Astrocyte of the spinal cord (primary cell): ENCODE data around the gene TTC32.

Experiments used
- DNase-seq: peaks from one replicate; pipeline ENCODE4 v3.0.0; 2011; ENCODE audit warnings: low read depth, low spot score
- H3K4me3 ChIP-seq: 2 replicates; pipeline ENCODE4 v1.5.1; 2011; ENCODE audit warnings: low read depth, mild to moderate bottlenecking, low read length, moderate library complexity
- in situ Hi-C: cut with HindIII; loops from 2 replicates; pipeline ENCODE4 v1.10.0; 2017; ENCODE audit warnings: low sequenced_read_pairs
- TF ChIP-seq, protein P1 (sequence below): IDR thresholded peaks from 2 replicates; pipeline ENCODE4 v1.5.1; 2012; ENCODE audit warnings: low read depth, mild to moderate bottlenecking, low read length, inconsistent platforms

TTC32 gene

DNA sequence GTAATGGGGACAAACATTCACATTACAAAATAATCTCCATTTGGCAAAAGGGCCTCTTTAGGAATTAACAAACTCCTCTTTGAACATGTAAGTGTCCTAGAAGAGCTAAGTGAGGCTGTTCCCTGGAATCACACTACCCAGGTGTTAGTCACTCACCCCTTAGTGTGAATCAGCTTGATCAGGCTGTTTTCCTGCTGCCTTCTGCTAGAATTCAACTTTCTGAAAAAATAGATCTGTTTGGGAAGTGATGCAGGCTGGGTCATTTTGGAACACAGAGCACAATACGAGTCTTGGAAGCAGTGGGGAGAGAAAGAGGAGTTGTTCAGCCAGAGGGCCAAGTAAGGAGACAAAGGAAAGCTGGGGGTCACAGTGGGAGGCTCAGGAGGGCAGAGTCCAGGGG lies 40.0 kb downstream of the TTC32 start:
- peak; percentile 25 for DNase-seq
- TF ChIP-seq, protein P1, sequence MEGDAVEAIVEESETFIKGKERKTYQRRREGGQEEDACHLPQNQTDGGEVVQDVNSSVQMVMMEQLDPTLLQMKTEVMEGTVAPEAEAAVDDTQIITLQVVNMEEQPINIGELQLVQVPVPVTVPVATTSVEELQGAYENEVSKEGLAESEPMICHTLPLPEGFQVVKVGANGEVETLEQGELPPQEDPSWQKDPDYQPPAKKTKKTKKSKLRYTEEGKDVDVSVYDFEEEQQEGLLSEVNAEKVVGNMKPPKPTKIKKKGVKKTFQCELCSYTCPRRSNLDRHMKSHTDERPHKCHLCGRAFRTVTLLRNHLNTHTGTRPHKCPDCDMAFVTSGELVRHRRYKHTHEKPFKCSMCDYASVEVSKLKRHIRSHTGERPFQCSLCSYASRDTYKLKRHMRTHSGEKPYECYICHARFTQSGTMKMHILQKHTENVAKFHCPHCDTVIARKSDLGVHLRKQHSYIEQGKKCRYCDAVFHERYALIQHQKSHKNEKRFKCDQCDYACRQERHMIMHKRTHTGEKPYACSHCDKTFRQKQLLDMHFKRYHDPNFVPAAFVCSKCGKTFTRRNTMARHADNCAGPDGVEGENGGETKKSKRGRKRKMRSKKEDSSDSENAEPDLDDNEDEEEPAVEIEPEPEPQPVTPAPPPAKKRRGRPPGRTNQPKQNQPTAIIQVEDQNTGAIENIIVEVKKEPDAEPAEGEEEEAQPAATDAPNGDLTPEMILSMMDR: no peak
- in situ Hi-C loops: no loop called here
- H3K4me3 ChIP-seq: no peak overlapping the region

DNA sequence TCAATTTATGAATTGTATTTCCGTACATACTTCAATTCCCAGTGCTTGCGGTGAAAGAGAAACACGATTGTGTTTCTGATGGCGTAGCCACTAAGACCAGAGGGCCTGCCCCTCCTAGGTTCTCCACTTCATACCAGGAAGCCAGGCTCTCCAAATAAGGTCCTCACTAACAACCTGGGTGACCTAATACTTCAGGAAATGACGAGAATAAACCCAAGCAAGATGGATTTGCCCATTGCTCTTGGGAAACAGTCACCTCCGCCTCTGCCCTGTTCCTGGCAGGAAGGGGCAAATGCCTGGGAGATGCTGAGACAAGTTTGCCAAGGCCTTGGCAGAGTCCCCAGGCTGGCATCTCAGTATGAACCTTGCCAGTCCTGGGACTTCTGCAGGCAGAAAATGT lies 41.8 kb downstream of the TTC32 start:
- DNase-seq: no peak
- H3K4me3 ChIP-seq: no peak overlapping the region
- in situ Hi-C loops: no loop called here
- TF ChIP-seq, protein P1: no peak

DNA sequence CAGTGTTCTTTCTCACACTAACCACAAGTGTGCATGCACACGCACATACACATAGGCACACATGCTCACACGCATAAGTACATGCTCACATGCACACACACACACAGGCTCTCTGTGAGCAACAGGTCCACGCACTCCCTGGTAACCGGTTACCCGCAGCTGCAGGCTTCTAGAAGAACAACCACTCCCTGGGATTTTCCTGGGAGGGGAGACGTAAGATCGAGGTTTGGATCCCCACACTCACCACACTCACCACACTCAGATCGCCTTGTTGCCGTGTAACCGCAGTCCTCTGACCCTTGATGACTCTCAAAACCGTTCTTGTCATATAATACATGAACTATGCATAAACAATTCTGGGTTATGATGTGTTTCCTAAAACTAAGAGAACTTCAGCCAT lies 42.2 kb downstream of the TTC32 start:
- TF ChIP-seq, protein P1: no peak
- no peak for DNase-seq
- in situ Hi-C loops: no loop called here
- no peak overlapping the region for H3K4me3 ChIP-seq

DNA sequence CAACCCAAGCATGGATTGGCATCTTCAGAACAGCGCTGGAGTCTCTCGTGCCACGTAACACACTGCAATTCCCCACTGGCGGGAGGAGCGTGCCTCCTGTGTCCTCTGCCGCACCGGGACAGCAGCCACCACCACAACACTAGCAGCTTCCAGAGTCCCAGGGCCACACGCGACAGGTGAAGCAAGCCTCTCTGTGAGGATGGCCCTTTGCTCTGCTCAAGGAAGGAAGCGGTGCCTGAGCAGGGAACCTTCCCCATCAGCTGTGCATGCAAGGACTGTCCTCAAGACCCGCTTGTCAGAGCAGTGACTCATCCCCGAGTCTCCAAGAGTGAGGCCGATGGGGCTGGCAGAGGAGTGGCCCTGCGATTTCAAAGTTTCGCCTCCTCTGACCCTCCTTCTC lies 44.0 kb downstream of the TTC32 start:
- TF ChIP-seq, protein P1: no peak
- DNase-seq: no peak
- in situ Hi-C loops: no loop called here
- no peak overlapping the region for H3K4me3 ChIP-seq

DNA sequence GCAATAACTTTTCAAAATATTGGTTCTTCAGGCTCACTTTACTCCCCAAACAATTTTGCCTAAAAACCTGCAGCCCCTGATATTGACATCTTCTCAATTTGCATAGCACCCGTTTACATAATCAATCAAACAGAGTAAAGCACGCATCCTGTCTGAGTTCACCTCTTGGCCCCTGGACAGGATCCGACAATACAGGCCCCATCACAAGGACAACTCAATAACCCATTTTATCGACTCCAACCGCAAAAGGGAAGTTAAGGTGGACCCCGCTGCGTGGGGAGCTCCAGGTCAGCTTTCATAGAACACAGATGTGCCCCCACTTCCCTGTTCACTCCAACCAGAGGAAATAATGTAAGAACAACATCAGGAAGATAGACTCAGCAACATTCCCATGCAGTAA lies 44.7 kb downstream of the TTC32 start:
- no peak overlapping the region for H3K4me3 ChIP-seq
- TF ChIP-seq, protein P1: no peak
- in situ Hi-C loops: no loop called here
- no peak for DNase-seq

DNA sequence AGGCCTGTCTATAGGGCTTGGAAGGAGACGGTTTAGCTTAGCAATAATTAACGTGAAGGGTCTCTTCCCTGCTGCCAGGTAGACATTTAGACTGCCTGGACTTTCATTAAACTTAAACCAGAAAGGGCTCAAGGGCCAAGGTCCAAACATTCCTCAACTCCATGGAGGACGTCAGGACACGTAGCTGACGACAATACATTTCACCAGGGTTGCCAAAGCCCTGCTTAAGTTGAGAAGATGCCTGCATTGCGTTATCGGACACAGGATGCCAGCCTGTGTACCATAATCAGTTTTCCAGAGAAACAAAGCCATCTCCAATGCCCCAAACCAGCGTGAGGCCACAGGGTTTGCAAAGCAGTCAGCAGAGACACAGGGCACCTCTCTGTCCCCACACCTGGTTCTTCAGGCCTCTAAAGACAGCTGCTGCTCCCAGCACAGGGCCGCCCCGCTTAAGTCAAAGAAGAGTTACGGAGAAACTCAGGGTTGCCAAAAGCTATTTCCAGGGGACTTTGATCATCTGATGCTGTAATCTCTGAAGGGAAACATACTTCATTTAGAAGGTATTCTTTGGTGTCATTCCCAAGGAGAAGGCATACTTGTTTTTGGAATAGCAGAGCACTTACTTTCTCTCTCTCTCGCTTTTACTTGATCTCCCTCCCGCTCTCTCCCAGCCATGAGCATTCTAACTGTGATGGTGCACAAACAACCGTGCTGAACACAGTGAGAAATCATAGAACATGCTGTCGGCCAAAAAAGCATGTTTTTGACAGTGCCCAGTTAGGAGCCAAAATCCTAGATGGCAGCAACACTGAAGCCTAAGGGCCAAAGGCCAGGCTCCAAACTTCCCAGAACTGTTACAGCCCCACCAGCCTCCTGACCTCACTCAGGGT lies 46.0 kb downstream of the TTC32 start:
- in situ Hi-C loops: no loop called here
- DNase-seq: no peak
- H3K4me3 ChIP-seq: no peak overlapping the region
- TF ChIP-seq, protein P1: no peak
